ENCODE results near the gene CMIP. TPM values are rescaled to one million over a fixed set of nuclear protein-coding genes. Genes with fewer than 3 reads are reported as not detected.

Gene CMIP
- total RNA-seq, 1 donor from 2014 or later, result 27.7 TPM

DNA sequence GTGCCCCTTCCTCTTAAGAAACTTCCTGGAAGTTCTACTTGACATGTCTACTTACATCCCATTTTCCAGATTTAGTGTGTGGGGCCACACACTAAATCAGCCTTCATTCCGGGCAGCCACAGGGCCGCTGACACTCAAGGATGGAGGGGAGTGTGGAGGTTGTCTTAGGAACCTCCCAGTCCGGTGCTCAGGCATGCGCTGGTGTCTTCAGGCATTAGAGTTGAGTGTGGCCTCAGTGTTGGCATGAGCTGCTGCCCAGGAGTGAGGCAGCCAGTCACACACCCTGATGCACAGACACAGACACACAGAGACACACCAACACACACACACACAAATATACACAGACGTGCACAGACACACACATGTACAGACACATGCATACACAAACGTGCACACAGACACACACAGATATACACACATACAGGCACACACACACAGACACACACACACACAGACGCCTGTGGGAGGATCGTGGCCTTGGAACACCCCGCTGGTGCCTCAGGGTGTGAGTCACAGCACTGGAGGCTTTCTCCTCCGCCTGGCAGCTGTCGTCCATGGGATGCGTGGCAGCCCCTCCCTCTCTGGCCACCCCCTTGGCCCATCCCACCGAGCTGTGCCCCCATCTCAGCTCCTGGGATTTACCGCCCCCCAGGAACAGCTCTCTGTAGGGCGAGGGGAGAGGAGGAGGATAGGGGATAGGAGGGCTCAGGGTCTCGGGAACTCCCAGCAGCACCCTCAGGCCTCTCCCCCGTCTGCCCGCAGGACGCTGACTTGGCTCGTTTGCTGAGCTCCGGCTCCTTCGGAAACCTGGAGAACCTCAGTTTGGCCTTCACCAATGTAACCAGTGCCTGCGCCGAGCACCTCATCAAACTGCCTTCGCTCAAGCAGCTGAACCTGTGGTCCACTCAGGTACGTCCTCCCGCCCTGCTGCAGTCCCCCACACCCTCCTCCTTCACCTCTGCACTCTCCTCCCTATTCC is 258.9 kb downstream of the CMIP start:
- Histone ChIP-seq H3K27me3 (ENCODE audit: control insufficient read depth, insufficient read depth, low read length) (no peaks in the 10 kb centered on the region), H3K36me3 (ENCODE audit: control insufficient read depth, insufficient read depth, low read length) (peaks cover 2% of the 10 kb centered on the region), H3K4me3 (ENCODE audit: low read depth, low read length) (no peak overlapping the region)
- TF ChIP-seq, protein P1, sequence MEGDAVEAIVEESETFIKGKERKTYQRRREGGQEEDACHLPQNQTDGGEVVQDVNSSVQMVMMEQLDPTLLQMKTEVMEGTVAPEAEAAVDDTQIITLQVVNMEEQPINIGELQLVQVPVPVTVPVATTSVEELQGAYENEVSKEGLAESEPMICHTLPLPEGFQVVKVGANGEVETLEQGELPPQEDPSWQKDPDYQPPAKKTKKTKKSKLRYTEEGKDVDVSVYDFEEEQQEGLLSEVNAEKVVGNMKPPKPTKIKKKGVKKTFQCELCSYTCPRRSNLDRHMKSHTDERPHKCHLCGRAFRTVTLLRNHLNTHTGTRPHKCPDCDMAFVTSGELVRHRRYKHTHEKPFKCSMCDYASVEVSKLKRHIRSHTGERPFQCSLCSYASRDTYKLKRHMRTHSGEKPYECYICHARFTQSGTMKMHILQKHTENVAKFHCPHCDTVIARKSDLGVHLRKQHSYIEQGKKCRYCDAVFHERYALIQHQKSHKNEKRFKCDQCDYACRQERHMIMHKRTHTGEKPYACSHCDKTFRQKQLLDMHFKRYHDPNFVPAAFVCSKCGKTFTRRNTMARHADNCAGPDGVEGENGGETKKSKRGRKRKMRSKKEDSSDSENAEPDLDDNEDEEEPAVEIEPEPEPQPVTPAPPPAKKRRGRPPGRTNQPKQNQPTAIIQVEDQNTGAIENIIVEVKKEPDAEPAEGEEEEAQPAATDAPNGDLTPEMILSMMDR (IDR thresholded peaks at IDR 0.05; ENCODE audit: insufficient read depth, low read length, poor library complexity, severe bottlenecking), result no peak
- DNase-seq (ENCODE audit: low read depth), result peak; percentile 53

DNA sequence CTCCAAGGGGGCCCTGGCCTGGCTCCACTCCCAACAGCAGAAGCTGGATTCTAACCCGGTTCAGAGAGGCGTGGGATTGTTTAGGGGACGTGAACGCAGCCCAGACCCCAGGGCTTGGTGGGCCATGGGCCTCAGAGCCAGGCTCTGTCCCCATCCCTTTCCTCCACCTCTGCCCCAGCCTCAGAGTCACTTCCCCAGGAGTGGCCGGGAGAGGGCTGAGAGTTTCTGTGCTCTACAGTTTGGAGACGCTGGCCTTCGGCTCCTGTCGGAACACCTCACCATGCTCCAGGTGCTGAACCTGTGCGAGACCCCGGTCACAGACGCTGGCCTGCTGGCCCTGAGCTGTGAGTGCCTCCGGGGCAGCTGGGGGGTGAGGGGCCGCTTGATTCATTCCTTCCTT is 260.7 kb downstream of the CMIP start:
- H3K36me3 ChIP-seq (ENCODE audit: control insufficient read depth, insufficient read depth, low read length), result peaks cover 4% of the 10 kb centered on the region
- TF ChIP-seq, protein P1 (IDR thresholded peaks at IDR 0.05; ENCODE audit: insufficient read depth, low read length, poor library complexity, severe bottlenecking), result no peak
- no peaks in the 10 kb centered on the region for H3K27me3 ChIP-seq (ENCODE audit: control insufficient read depth, insufficient read depth, low read length)
- no peak overlapping the region for H3K4me3 ChIP-seq (ENCODE audit: low read depth, low read length)
- no peak for DNase-seq (ENCODE audit: low read depth)

DNA sequence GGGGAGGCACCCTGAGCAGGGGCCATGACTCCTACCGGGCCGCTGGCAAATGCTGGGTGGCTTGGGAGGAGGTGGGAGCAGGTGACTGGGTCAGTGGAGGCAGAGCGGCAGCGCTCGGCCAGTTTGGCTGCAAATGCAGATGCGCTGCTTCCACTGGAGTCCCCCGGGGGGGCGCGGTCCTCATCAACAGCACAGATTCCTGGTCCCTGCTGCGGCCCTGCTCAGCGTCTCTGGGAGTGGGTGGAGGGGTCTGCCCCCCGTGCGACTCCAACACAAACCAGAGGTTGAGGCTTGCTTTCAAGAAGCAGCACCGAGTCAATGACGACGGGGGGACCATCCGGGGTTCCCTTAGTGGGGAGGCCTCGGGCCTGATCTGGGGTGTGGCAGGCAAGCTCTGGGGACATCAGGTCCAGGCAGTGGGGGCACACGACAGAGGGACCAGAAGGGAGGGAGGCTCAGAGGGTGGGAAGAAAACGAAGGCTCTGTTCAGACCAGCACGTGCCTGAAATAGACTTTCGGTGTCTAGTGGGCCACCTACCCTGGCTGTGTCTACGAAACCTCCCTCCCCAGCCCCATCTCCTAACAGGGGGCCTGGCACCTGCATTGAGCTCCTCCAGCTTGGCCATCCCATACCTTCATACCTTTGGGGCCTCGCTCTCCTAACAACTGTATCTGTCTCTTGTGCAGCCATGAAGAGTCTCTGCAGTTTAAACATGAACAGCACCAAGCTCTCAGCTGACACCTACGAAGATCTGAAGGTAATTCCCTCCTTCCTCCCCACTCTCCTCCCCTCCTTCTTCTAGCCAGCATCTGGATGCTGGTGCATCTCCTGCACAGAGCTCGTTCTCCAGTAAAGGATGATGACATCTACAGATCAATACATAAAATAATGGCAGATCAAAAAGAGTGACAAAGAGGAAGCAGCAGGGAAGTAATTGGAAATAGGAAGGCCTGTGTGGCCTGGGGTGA is 262.0 kb downstream of the CMIP start:
- DNase-seq (ENCODE audit: low read depth), result no peak
- TF ChIP-seq, protein P1 (IDR thresholded peaks at IDR 0.05; ENCODE audit: insufficient read depth, low read length, poor library complexity, severe bottlenecking), result no peak
- Histone ChIP-seq H3K27me3 (ENCODE audit: control insufficient read depth, insufficient read depth, low read length) (no peaks in the 10 kb centered on the region), H3K4me3 (ENCODE audit: low read depth, low read length) (no peak overlapping the region), H3K36me3 (ENCODE audit: control insufficient read depth, insufficient read depth, low read length) (peaks cover 4% of the 10 kb centered on the region)

DNA sequence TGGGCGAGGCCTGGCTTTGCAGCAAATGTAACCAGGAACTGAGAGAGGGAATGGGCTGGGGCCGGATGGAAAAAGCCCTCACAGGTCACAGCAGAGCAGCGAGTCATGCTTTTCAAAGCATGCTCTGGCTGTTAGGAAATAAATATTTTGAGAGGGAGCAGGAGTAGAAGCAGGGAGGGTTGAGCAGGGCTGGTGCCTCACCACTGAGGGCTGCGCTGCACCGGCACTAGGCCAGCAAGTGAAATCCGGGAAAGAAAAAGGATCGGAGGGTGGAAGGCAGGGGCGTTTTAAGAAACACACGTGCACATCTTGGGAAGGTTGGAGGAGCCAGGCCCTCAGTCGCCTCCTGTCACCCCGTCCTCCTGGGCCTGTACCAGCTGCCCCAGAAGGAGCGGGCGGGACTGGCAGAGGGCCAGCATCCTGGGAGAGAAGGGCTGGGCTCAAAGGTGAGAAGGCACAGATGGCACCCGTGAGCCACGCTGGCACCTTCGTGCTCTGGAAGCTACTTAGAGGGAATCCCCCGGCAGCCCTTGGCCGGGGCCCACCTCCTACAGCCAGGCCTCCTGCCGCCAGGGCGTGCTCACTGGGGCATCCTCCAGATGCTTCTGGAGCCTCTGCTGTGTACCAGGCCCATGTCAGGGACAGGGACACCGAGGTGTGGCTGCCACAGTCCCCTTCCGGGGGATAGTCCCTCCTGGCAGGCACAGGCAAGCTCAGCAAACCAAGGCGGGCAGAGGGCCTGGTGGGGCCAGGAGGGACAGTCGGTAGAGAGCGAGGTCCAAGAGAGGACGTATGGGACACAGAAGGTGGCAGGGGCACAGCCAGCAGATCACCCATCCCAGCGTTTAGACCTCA is 263.0 kb downstream of the CMIP start:
- no peak overlapping the region for H3K4me3 ChIP-seq (ENCODE audit: low read depth, low read length)
- H3K36me3 ChIP-seq (ENCODE audit: control insufficient read depth, insufficient read depth, low read length), result peaks cover 4% of the 10 kb centered on the region
- DNase-seq (ENCODE audit: low read depth), result no peak
- TF ChIP-seq, protein P1 (IDR thresholded peaks at IDR 0.05; ENCODE audit: insufficient read depth, low read length, poor library complexity, severe bottlenecking), result no peak
- H3K27me3 ChIP-seq (ENCODE audit: control insufficient read depth, insufficient read depth, low read length), result no peaks in the 10 kb centered on the region

DNA sequence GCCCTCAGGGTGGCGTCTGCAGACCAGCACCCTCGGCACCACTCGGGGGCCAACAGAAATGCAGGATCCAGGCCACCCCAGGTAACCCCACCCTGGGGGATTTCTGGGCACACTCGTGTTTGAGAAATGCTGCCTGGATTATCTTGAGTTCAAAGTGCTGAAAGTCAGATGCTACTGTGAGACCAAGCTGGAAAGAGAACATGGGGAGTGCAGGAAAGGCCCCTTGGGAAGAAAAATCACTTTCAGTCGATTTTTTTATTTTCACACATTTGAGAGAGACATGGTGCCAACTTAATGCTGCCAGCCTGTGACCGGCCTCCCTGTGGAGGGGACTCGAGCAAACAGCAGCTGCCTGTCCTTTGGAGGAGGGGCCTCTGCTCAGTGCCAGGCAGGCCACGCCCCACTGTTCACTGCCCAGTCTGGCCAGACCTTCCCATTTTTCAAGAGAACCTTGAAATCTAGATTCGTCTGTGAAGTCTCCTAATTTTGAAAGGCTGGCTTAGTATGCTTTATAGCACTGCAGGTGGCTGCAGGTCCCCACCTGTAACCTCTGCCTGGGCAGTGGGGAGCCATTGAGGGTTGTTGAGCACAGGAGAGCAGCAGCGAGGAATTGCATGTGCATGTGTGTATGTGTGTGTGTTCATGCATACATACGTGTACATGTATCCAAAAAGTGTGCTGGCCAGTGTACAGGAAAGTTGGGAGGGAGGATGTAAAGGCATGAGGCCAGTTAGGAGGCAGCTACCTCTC is 263.8 kb downstream of the CMIP start:
- no peak overlapping the region for H3K4me3 ChIP-seq (ENCODE audit: low read depth, low read length)
- TF ChIP-seq, protein P1 (IDR thresholded peaks at IDR 0.05; ENCODE audit: insufficient read depth, low read length, poor library complexity, severe bottlenecking), result no peak
- DNase-seq (ENCODE audit: low read depth), result no peak
- peaks cover 4% of the 10 kb centered on the region for H3K36me3 ChIP-seq (ENCODE audit: control insufficient read depth, insufficient read depth, low read length)
- no peaks in the 10 kb centered on the region for H3K27me3 ChIP-seq (ENCODE audit: control insufficient read depth, insufficient read depth, low read length)
